ENCODE measurements around the gene PADI3. TPM values are rescaled to one million over a fixed set of nuclear protein-coding genes. Genes with fewer than 3 reads are reported as not detected.
"Not testable (repeated sequence)": the region's sequence is repeated elsewhere in the genome, so short reads cannot be mapped to it uniquely, and the experiment has no call there.

Gene PADI3
- polyA plus RNA-seq, 1 of the 3 experiments (the other 2 are of a cell fraction), result 0.30 TPM

- Histone ChIP-seq H3K4me1 (ENCODE audit: control insufficient read depth in 1 of 2, insufficient read depth in 2 of 2, low read depth in 1 of 2, low read length in 1 of 2) (peaks cover 13 to 23% of the 10 kb centered on the region in 2 experiments; a peak in 2 of 4 replicates), H3K27ac (ENCODE audit: low read depth in 2 of 2, low read length in 1 of 2) (no peak overlapping the region)
Measured at GRCh38 chr1:17237561-17237903, 11.4 kb upstream of the PADI3 start.

GRCh38 chr1:17239420-17239819, 9.5 kb upstream of the PADI3 start:
- Histone ChIP-seq H2AFZ (ENCODE audit: low read depth) (no peak overlapping the region), H3F3A (replicated peaks; ENCODE audit: insufficient read depth) (peaks cover 6% of the 10 kb centered on the region), H3K27ac (ENCODE audit: low read depth in 2 of 2, low read length in 1 of 2) (no peak overlapping the region), H4K20me1 (ENCODE audit: insufficient read depth) (no peaks in the 10 kb centered on the region), H3K79me2 (ENCODE audit: insufficient read depth) (no peaks in the 10 kb centered on the region), H3K9me3 (no peaks in the 10 kb centered on the region), H3K4me1 (ENCODE audit: control insufficient read depth in 1 of 2, insufficient read depth in 2 of 2, low read depth in 1 of 2, low read length in 1 of 2) (peaks cover 3 to 4% of the 10 kb centered on the region in 2 experiments; a peak in 2 of 4 replicates), H3K4me2 (no peak overlapping the region), H3K36me3 (replicated peaks in 1 of 2; ENCODE audit: control insufficient read depth in 1 of 2, insufficient read depth in 2 of 2, low read length in 1 of 2) (no peaks in the 10 kb centered on the region), H3K4me3 (ENCODE audit: low read depth in 2 of 2, low read length in 1 of 2) (no peak overlapping the region), H3K27me3 (ENCODE audit: insufficient read depth) (no peaks in the 10 kb centered on the region), H3K9ac (no peak overlapping the region), H3K9me2 (no peaks in the 10 kb centered on the region)
- TF ChIP-seq JUND (IDR thresholded peaks at IDR 0.05) (peak; percentile 82), RAD21 (IDR thresholded peaks at IDR 0.05; ENCODE audit: low read length) (no peak), TEAD4 (IDR thresholded peaks at IDR 0.05; ENCODE audit: borderline replicate concordance, insufficient read depth) (no peak), MAX (IDR thresholded peaks at IDR 0.05; ENCODE audit: low read depth) (no peak), YY1 (IDR thresholded peaks at IDR 0.05; ENCODE audit: low read depth) (peak; percentile 68), CHD2 (IDR thresholded peaks at IDR 0.05; ENCODE audit: low read length, partially characterized antibody) (no peak)
- POLR2A ChIA-PET, result interaction anchor here (1.4 kb wide), 1 partner anchor 19 kb away, joined by 3 read pairs; no protein-coding TSS in a partner anchor
- 40% methylated on average over 1 of the region's 1 CpG for WGBS (ENCODE audit: low lambda C conversion rate)
- peak; percentile 87 for DNase-seq
- CTCF ChIA-PET, result interaction anchor here (0.6 to 16.6 kb wide), 3 partner anchors 10 to 111 kb away, joined by 3 to 462 read pairs (median 3); partner anchors contain the start of gene PADI2

More at GRCh38 chr1:17237561-17237903, 11.4 kb upstream of the PADI3 start:
- no peak overlapping the region for H3K9ac ChIP-seq
- no peaks in the 10 kb centered on the region for H3K79me2 ChIP-seq (ENCODE audit: insufficient read depth)
- H3K4me3 ChIP-seq (ENCODE audit: low read depth in 2 of 2, low read length in 1 of 2), result no peak overlapping the region
- H3K9me3 ChIP-seq, result no peaks in the 10 kb centered on the region
- WGBS (ENCODE audit: low lambda C conversion rate), result 67% methylated on average over 4 of the region's 4 CpGs
- H3K27me3 ChIP-seq (ENCODE audit: insufficient read depth), result no peaks in the 10 kb centered on the region
- CTCF ChIA-PET, result interaction anchor here (0.6 to 16.6 kb wide), 42 partner anchors 9 to 190 kb away, joined by 3 to 462 read pairs (median 5); partner anchors contain the start of genes PADI2 and PADI3
- no peak for DNase-seq
- no peaks in the 10 kb centered on the region for H3K36me3 ChIP-seq (replicated peaks in 1 of 2; ENCODE audit: control insufficient read depth in 1 of 2, insufficient read depth in 2 of 2, low read length in 1 of 2)
- POLR2A ChIA-PET, result no interaction called here
- H3K9me2 ChIP-seq, result no peaks in the 10 kb centered on the region
- H3K4me2 ChIP-seq, result no peak overlapping the region
- TF ChIP-seq EP300 (IDR thresholded peaks at IDR 0.05; ENCODE audit: borderline replicate concordance in 1 of 2, low read depth in 1 of 2, low read length in 1 of 2) (no peak), CTCF (IDR thresholded peaks at IDR 0.05) (no peak), FOSL2 (IDR thresholded peaks at IDR 0.05; ENCODE audit: borderline replicate concordance, low read depth) (no peak), TEAD4 (IDR thresholded peaks at IDR 0.05; ENCODE audit: borderline replicate concordance, insufficient read depth) (no peak), GATA2 (CRISPR knock-in tag; IDR thresholded peaks at IDR 0.05) (no peak), RCOR1 (IDR thresholded peaks at IDR 0.05; ENCODE audit: low read length) (no peak), RXRA (IDR thresholded peaks at IDR 0.05; ENCODE audit: borderline replicate concordance, low read depth) (no peak), NRF1 (IDR thresholded peaks at IDR 0.05; ENCODE audit: low read depth, low read length) (no peak)
- no peaks in the 10 kb centered on the region for H4K20me1 ChIP-seq (ENCODE audit: insufficient read depth)
- H2AFZ ChIP-seq (ENCODE audit: low read depth), result no peak overlapping the region
- H3F3A ChIP-seq (replicated peaks; ENCODE audit: insufficient read depth), result peaks cover 14% of the 10 kb centered on the region

GRCh38 chr1:17241011-17241779, 7.7 kb upstream of the PADI3 start:
- H3K4me1 ChIP-seq (ENCODE audit: control insufficient read depth in 1 of 2, insufficient read depth in 2 of 2, low read depth in 1 of 2, low read length in 1 of 2), result peaks cover 0 to 10% of the 10 kb centered on the region in 2 experiments; a peak in 1 of 4 replicates
- H3K4me2 ChIP-seq; H2AFZ ChIP-seq (ENCODE audit: low read depth); H3K9me2 ChIP-seq; H3K9ac ChIP-seq; H3K79me2 ChIP-seq (ENCODE audit: insufficient read depth); H3K27ac ChIP-seq (ENCODE audit: low read depth in 2 of 2, low read length in 1 of 2); H3K36me3 ChIP-seq (replicated peaks in 1 of 2; ENCODE audit: control insufficient read depth in 1 of 2, insufficient read depth in 2 of 2, low read length in 1 of 2); POLR2A ChIA-PET; H3K4me3 ChIP-seq (ENCODE audit: low read depth in 2 of 2, low read length in 1 of 2); H4K20me1 ChIP-seq (ENCODE audit: insufficient read depth); DNase-seq; H3K9me3 ChIP-seq; H3K27me3 ChIP-seq (ENCODE audit: insufficient read depth); H3F3A ChIP-seq (replicated peaks; ENCODE audit: insufficient read depth): not testable (repeated sequence)
- WGBS (ENCODE audit: low lambda C conversion rate), result 80% methylated on average over 28 of the region's 28 CpGs
- CTCF ChIA-PET, result interaction anchor here (0.6 to 16.6 kb wide), 2 partner anchors 113 to 237 kb away, joined by 3 to 462 read pairs; partner anchors contain the start of gene PADI2

GRCh38 chr1:17241780-17242074, 7.2 kb upstream of the PADI3 start:
- H3K4me1 ChIP-seq (ENCODE audit: control insufficient read depth in 1 of 2, insufficient read depth in 2 of 2, low read depth in 1 of 2, low read length in 1 of 2), result peaks cover 0 to 10% of the 10 kb centered on the region in 2 experiments; a peak in 1 of 4 replicates
- H3K4me3 ChIP-seq (ENCODE audit: low read depth in 2 of 2, low read length in 1 of 2); H3K9me3 ChIP-seq; H3K27ac ChIP-seq (ENCODE audit: low read depth in 2 of 2, low read length in 1 of 2); H3K27me3 ChIP-seq (ENCODE audit: insufficient read depth); H2AFZ ChIP-seq (ENCODE audit: low read depth); H3K9me2 ChIP-seq; H4K20me1 ChIP-seq (ENCODE audit: insufficient read depth); H3F3A ChIP-seq (replicated peaks; ENCODE audit: insufficient read depth); POLR2A ChIA-PET; H3K4me2 ChIP-seq; H3K36me3 ChIP-seq (replicated peaks in 1 of 2; ENCODE audit: control insufficient read depth in 1 of 2, insufficient read depth in 2 of 2, low read length in 1 of 2); H3K79me2 ChIP-seq (ENCODE audit: insufficient read depth); DNase-seq; H3K9ac ChIP-seq: not testable (repeated sequence)
- 91% methylated on average over 11 of the region's 11 CpGs for WGBS (ENCODE audit: low lambda C conversion rate)
- CTCF ChIA-PET, result interaction anchor here (16.6 kb wide), 1 partner anchor 114 kb away, joined by 462 read pairs; the partner anchor contains the start of gene PADI2
